ENCODE measurements around the gene ADA.

GRCh38 chr20:44593751-44594150, 57.7 kb downstream of the ADA start:
- no peak for TF ChIP-seq CTCF (IDR thresholded peaks at IDR 0.05; ENCODE audit: poor library complexity, severe bottlenecking)
- no peak for TF ChIP-seq POLR2AphosphoS5 (IDR thresholded peaks at IDR 0.05)
- TF ChIP-seq SMC3 (conservative IDR thresholded peaks at IDR 0.05; ENCODE audit: poor library complexity): no peak
- no peak for TF ChIP-seq RAD21 (conservative IDR thresholded peaks at IDR 0.05)
- no peak for TF ChIP-seq EZH2 (IDR thresholded peaks at IDR 0.05; ENCODE audit: borderline replicate concordance, insufficient read depth, low read length, poor library complexity, severe bottlenecking)

Measured in neural cell (in vitro differentiated cells).